Activated CD8-positive, alpha-beta memory T cell treated with anti-CD3 and anti-CD28 coated beads, Interleukin-2, amount 50 U/mL, for 24 hours (primary cell): ENCODE results near the gene CAMP.
"Not testable (repeated sequence)": the region's sequence is repeated elsewhere in the genome, so short reads cannot be mapped to it uniquely, and the experiment has no call there.

Experiments
- DNase-seq: peaks from one replicate; pipeline ENCODE4 v3.0.0-alpha.2; 2020; ENCODE audit errors: extremely low read depth

CAMP gene

GRCh38 chr3:48256557-48256956, 33.3 kb downstream of the CAMP start:
- DNase-seq: no peak

DNA sequence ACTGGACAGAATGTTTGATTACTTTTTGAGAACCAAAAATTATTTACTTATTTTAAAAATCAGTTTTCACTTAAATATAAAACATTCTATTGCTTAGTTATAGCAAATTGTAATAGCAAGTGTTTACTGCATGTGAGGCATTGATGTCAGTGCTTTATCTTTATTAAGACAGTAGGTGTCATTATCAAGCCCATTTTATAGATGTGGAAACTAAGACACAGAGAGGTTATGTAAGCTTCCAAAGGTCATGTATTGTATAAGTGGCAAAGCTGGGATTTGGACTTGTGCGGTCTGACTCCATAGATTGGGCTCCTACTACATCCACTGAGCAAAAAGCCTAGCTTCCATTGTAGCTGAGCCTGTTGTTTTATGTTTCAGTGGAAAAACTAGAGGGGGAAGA, 35.2 kb downstream of the CAMP start:
- DNase-seq: no peak

DNA sequence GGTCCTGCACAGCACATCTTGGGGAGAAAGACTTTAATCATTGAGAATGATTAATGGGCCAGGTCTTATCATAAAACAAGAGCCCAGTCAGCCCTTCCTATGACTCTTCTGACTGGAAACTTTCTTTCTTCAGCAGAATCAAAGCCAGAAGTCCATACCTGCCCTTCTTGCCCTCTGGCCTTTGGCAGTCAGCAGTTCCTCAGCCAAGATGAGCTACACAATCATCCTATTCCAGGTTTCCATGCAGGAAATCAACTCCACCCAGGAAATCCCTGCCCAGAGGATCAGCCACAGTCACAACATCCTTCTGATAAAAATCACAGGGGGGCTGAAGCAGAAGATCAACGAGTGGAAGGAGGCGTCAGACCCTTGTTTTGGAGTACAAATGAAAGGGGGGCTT, 44.5 kb downstream of the CAMP start:
- no peak for DNase-seq

GRCh38 chr3:48268381-48268935, 45.2 kb downstream of the CAMP start:
- peak; percentile 71 for DNase-seq

GRCh38 chr3:48268936-48269561, 45.8 kb downstream of the CAMP start:
- DNase-seq: no peak

DNA sequence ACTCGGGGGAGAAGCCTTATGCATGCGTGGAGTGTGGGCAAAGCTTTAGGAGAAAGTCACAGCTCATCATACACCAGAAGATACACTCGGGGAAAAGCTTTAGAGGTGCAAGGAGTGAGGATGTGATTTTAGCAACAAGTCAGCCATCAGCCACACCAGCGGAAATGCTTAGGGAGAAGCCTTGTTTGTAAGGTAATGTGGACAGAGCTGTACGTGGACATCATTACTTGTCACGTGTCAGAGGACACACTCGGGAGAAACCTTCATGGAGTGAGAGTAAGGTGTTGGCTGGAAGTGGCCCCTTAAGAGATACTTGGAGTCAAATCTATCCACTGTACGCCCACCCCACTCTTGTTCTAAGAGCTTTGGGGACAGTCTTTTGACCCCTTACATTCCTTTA, 46.3 kb downstream of the CAMP start:
- DNase-seq: no peak

- no peak for DNase-seq
These were observed 47.0 kb downstream of the CAMP start for GRCh38 chr3:48270306-48270705.

DNA sequence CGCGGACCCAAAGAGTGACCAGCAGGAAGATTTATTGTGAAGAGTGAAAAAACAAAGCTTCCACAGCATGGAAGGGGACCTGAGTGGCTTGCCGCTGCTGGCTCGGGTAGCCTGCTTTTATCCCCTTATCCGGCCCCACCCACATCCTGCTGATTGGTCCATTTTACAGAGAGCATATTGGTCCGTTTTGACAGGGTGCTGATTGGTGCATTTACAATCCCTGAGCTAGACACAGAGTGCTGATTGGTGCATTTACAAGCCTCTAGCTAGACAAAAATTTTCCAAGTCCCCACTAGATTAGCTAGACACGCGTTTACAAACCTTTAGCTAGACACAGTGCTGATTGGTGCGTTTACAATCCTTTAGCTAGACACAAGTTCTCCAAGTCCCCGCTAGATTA, 47.9 kb downstream of the CAMP start:
- DNase-seq: not testable (repeated sequence)

DNA sequence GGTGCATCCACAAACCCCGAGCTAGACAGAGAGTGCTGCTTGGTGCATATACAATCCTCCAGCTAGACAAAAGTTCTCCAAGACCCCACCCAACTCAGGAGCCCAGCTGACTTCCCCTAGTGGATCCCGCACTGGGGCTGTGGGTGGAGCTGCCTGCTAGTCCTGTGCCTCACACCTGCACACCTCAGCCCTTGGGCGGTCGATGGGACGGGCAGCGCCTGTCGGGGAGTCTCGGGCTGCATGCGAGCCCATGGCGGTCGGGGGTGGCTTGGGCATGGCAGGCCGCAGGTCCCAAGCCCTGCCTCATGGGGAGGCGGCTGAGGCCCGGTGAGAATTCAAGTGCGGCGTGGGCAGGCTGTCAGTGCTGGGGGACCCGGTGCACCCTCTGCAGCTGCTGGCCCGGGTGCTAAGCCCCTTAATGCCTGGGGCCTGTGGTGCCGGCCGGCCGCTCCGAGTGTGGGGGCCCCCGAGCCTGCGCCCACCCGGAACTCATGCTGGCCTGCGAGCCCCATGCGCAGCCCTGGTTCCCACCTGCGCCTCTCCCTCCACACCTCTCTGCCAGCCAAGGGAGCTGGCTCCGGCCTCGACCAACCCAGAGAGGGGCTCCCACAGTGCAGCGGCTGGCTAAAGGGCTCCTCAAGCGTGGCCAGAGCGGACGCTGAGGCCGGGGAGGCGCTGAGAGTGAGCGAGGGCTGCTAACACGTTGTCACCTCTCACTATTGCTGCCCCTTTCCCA, 48.6 kb downstream of the CAMP start:
- no peak for DNase-seq

- DNase-seq: no peak
These were observed 50.4 kb downstream of the CAMP start for GRCh38 chr3:48273594-48274211.

- no peak for DNase-seq
These were observed 51.2 kb downstream of the CAMP start for GRCh38 chr3:48274452-48274851.
